Measurements from ENCODE around the gene CYTH1.

GRCh38 chr17:78789663-78790181 is 7.6 kb upstream of the CYTH1 start:
- TF ChIP-seq USF1 (IDR thresholded peaks at IDR 0.05) (no peak), EP300 (IDR thresholded peaks at IDR 0.05; ENCODE audit: borderline replicate concordance) (no peak), MAX (IDR thresholded peaks at IDR 0.05) (no peak)

All from Ishikawa (cell line).